Measurements from ENCODE around the gene PIK3AP1.
"Not testable (repeated sequence)": the region's sequence is repeated elsewhere in the genome, so short reads cannot be mapped to it uniquely, and the experiment has no call there.

Gene PIK3AP1

GRCh38 chr10:96570983-96571964 is 149.0 kb downstream of the PIK3AP1 start:
- DNase-seq: no peak

- DNase-seq: no peak
Observed at GRCh38 chr10:96570511-96570910, 149.8 kb downstream of the PIK3AP1 start.

GRCh38 chr10:96568402-96568801 is 151.9 kb downstream of the PIK3AP1 start:
- DNase-seq: no peak

DNA sequence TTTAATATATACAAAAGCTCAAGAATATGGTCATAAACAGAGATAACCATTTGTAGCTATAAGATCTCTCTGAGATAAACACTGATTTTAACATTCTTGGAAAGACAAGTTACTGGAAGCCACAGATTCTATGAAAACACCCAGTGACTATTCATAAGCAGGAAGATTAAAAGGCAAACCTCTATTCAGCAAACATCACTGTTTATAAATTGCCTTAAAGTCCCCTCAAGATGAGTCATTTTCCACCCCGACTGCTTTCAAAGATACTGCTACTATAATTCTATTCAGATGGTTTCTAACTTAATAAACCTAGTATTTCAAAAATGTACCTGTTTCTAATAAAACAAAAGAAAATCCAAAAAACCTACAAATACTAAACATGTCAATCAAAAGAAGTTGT is 154.5 kb downstream of the PIK3AP1 start:
- no peak for DNase-seq

DNA sequence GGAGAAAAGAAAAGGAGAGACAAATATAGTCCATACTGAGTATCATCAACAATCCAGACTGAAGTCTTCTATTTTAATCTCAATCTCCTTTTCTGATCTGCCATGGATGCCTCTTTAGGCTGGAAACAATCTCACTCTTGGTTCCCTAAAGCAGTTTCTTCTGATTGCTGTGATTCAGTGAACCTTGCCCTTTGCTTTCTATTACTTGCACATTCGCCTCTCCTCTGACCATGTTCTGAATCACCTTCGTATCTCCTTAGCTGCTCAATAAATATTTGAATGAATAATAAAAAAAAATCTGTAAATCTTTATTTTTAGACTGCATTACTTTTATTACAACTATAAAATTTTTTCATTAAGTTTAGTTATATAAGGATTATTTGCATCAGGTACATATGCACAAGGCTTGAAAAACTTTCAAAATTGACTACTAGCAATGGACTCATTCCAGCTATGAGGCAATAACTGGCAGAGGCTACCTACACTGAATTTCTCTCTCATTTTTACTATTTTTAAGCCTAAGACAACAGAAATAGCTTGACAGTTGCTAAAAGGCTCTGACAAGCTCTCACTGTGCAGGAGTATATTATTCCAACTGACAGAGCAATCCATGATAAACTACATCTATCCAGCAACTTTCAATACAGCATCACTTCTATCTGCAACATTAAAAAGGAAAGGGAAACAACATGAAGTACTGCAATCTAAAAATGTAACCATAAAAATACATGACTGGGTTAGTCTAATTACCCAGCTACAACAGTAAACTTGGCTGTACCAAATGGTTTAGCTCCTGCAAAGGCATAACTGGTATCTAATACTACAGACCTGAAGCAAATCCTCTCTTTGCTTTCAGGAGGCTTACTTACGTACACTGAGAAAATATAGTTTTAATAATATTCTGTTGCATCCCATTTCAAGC is 159.1 kb downstream of the PIK3AP1 start:
- no peak for DNase-seq

GRCh38 chr10:96560489-96560888 is 159.8 kb downstream of the PIK3AP1 start:
- no peak for DNase-seq

- DNase-seq: no peak
Observed at GRCh38 chr10:96556003-96556402, 164.3 kb downstream of the PIK3AP1 start.

GRCh38 chr10:96555330-96555729 is 165.0 kb downstream of the PIK3AP1 start:
- DNase-seq: no peak

DNA sequence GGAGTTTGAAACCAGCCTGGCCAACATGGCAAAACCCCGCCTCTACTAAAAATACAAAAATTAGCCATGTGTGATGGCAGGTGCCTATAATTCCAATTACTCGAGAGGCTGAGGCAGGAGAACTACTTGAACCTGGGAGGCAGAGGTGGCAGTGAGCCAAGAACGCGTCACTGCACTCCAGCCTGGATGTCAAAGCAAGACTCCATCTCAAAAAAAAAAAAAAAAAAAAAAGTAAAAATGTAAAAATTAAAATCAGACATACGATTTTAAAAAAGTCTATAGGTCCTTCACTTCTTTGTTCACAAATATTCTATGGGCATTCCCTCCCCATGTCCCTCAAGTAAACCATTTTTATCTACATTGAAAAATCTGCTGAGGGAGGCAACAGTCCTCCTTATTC is 171.7 kb downstream of the PIK3AP1 start:
- no peak for DNase-seq

DNA sequence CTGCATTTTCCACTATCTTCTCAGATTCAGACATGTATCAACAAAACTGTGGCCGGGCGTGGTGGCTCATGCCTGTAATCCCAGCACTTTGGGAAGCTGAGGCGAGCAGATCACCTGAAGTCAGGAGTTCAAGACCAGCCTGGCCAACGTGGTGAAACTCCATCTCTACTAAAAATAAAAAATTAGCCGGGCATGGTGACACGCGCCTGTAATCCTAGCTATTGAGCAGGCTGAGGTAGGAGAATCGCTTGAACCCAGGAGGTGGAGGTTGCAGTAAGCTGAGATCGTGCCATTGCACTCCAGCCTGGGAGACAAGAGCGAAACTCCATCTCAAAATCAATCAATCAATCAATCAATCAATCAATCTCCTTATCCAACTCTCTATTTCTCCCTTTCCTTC is 174.8 kb downstream of the PIK3AP1 start:
- DNase-seq: not testable (repeated sequence)

Data from NCI-H1694 (cell line).